Activated CD8-positive, alpha-beta memory T cell treated with anti-CD3 and anti-CD28 coated beads, Interleukin-2, amount 50 U/mL, for 1 hour (primary cell): ENCODE measurements around the gene MFAP2.
"Not testable (repeated sequence)": the region's sequence is repeated elsewhere in the genome, so short reads cannot be mapped to it uniquely, and the experiment has no call there.

Experiments used
- DNase-seq: peaks from one replicate; pipeline ENCODE4 v3.0.0-alpha.2; 2020; ENCODE audit errors: extremely low read depth

The MFAP2 gene

GRCh38 chr1:16929146-16930041, 51.0 kb downstream of the MFAP2 start:
- DNase-seq = not testable (repeated sequence)

DNA sequence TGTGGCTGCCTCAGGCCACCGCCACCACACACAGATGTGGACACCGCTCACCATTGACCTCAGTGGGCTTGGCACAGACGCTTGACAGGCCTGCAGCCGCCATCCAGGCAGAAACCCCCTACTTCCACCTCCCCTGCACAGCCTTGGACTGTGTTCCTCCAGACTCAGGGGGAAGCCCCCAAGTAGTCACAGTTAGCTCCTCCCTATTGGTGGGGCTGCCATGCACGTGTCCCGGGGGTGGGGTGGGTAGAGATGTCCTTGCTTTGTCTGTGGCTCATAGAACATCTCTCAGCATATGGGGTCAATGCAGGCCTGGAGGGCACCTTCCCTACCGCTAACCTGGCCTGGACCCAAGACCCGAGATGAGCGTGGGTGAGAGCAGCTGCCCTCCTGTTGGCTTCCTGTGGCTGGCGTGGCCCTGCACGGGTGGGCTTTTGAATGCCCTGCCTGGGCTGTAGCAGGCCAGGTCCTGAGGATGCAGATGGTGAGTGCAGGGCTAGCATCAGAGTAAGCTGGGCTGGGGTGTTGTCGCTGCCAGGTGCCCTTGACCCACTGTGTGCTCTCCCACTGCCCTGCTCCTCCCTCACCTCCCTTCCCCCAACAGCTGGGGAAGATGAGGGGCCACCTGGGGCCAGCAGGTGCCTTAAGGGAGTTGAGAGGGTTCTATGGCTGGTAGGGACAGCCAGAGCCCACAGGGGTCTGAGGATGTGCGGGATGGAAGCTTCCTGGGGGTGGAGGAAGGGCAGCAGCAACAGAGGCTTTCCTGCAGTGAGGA, 52.5 kb downstream of the MFAP2 start:
- DNase-seq = no peak

GRCh38 chr1:16927256-16927655, 53.2 kb downstream of the MFAP2 start:
- no peak for DNase-seq

- no peak for DNase-seq
Measured at GRCh38 chr1:16926491-16927073, 53.8 kb downstream of the MFAP2 start.

GRCh38 chr1:16925635-16926490, 54.6 kb downstream of the MFAP2 start:
- no peak for DNase-seq

DNA sequence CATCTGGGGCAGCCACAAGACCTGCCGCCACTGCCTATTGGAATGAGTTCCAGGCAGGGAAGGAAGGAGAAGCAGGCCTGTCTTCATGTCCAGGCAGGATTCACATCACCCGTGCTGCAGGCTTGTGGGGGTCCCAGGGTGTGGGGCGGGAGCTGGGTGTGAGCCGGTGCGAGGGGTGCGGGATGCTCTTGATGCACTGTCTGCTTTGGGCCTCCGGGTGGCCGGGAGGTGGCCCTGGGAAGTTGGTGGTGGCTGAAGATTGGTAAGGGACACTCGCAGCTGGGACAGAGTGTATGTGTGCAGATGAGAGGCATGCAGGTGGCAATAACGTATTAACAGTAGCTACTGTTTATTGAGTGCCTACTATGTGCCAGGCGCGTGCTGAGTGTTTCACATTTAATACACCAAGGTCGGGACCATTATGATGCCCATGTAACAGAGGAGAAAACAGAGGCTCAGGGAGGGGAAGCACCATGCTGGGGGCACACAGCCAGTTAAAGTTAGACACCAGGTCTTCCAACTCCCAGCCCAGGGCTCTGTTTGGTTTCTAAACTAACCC, 55.4 kb downstream of the MFAP2 start:
- DNase-seq = no peak
